Left lung (tissue), 14 donors: ENCODE measurements around the gene DNAJC4. TPM values are rescaled to one million over a fixed set of nuclear protein-coding genes. Genes with fewer than 3 reads are reported as not detected.

Source experiments
- ATAC-seq: fragments of 200-7000 bp; cut with Tn5 transposase; one replicate; pipeline ENCODE4 v1.9.1; 2020; ENCODE audit warnings: moderate library complexity
- DNase-seq, 4 donors: peaks; one replicate each; pipeline ENCODE4 v3.0.0-alpha.2; 2013 to 2020
- H3K27ac ChIP-seq, 2 donors: fragments of 200-600 bp; sonication (generic) in 1 of 2; one replicate each; pipeline versions ENCODE4 v1.5.0 to v1.8.0; 2020 to 2021
- H3K27me3 ChIP-seq, 2 donors: fragments of 200-600 bp; sonication (generic) in 1 of 2; one replicate each; pipeline versions ENCODE4 v1.5.0 to v1.8.0; 2020 to 2021
- H3K36me3 ChIP-seq, 2 donors: fragments of 200-600 bp; sonication (generic) in 1 of 2; one replicate each; pipeline versions ENCODE4 v1.5.0 to v1.8.0; 2020 to 2021
- H3K4me1 ChIP-seq, 2 donors: fragments of 200-600 bp; one replicate each; pipeline ENCODE4 v1.8.0; 2021
- H3K4me3 ChIP-seq, 2 donors: fragments of 200-600 bp; sonication (generic) in 1 of 2; one replicate each; pipeline versions ENCODE4 v1.5.0 to v1.8.0; 2020 to 2021; ENCODE audit warnings: mild to moderate bottlenecking in 1 of 2
- H3K9me3 ChIP-seq, 2 donors: fragments of 200-600 bp; sonication (generic) in 1 of 2; one replicate each; pipeline versions ENCODE4 v1.5.0 to v1.8.0; 2020 to 2021
- CTCF ChIP-seq, 2 donors: fragments of 200-600 bp; sonication (generic) in 1 of 2; IDR thresholded peaks; one replicate each; pipeline versions ENCODE4 v1.5.0 to v1.8.0; 2021; ENCODE audit warnings: antibody characterized with exemption in 2 of 2
- intact Hi-C, 2 donors: fragments of 100-400 bp; cut with DNase I; formaldehyde crosslinking; loops; one replicate each; pipeline versions ENCODE4 v1.11.2 to v1.14.2; 2022
- long read RNA-seq, 12 donors: library from polyadenylated mRNA in 2 of 12; unstranded in 2 of 12; transcript quantifications; one replicate each; pipeline ENCODE4 v2.0.0 and lab custom pipeline, GENCODE V29; 2019 to 2026
- polyA plus RNA-seq, 6 donors: library from polyadenylated mRNA; unstranded; fragments of 120-200 nt; gene quantifications; one replicate each; pipeline ENCODE4 v1.2.1, GENCODE V29; 2013; ENCODE audit not compliant: insufficient read length in 6 of 6
- total RNA-seq, 2 donors: library from RNA; stranded (reverse); fragmentation: NEBNext Ultra II Directional; extraction: Animal tissue kit (Norgen Biotek cat#: 25700); gene quantifications; one replicate each; pipeline ENCODE4 v1.2.1, GENCODE V29; 2021
- donor health status: DM: no; HTN: yes; CAD: no.
- donor health status: DM: no; HTN: no; CAD: no.

DNAJC4 gene
- total RNA-seq: 10 to 100 TPM; 26.0 to 43.3 TPM
- 10 to 100 TPM; 61.3 to 83.9 (median 72.3) TPM for polyA plus RNA-seq
- long read RNA-seq, donor 1, partial matches to known transcripts: 41 of 43 reads
- long read RNA-seq, donor 1, other reads (novel, unspliced or antisense): 0 of 43 reads
- long read RNA-seq, donor 2, partial matches to known transcripts: 23 of 26 reads
- long read RNA-seq, donor 2, other reads (novel, unspliced or antisense): 0 of 26 reads
- long read RNA-seq, donor 3, partial matches to known transcripts: 16 of 18 reads
- long read RNA-seq, donor 3, other reads (novel, unspliced or antisense): 0 of 18 reads
- long read RNA-seq, donor 4, partial matches to known transcripts: 70 of 86 reads
- long read RNA-seq, donor 4, other reads (novel, unspliced or antisense): 11 of 86 reads
- long read RNA-seq, donor 5, partial matches to known transcripts: 26 of 34 reads
- long read RNA-seq, donor 5, other reads (novel, unspliced or antisense): 0 of 34 reads
- long read RNA-seq, donor 6, partial matches to known transcripts: 14 of 17 reads
- long read RNA-seq, donor 6, other reads (novel, unspliced or antisense): 0 of 17 reads
- long read RNA-seq, donor 7, partial matches to known transcripts: 0 of 2 reads
- long read RNA-seq, donor 7, other reads (novel, unspliced or antisense): 0 of 2 reads
- long read RNA-seq, donor 8, partial matches to known transcripts: 22 of 26 reads
- long read RNA-seq, donor 8, other reads (novel, unspliced or antisense): 0 of 26 reads
- long read RNA-seq, donor 9: 0 reads
- long read RNA-seq, donor 10, partial matches to known transcripts: 32 of 41 reads
- long read RNA-seq, donor 10, other reads (novel, unspliced or antisense): 7 of 41 reads
- long read RNA-seq, donor 11, partial matches to known transcripts: 20 of 22 reads
- long read RNA-seq, donor 11, other reads (novel, unspliced or antisense): 0 of 22 reads
- long read RNA-seq, donor 12, partial matches to known transcripts: 17 of 22 reads
- long read RNA-seq, donor 12, other reads (novel, unspliced or antisense): 0 of 22 reads

- no peaks in the 10 kb centered on the region for H3K9me3 ChIP-seq
- intact Hi-C loops: no loop called here
- ATAC-seq: peak; percentile 70
- peaks cover 38 to 73% of the 10 kb centered on the region in 2 donors for H3K4me1 ChIP-seq
- H3K27ac ChIP-seq: peak within 1 kb of the TSS; percentile 91
- H3K27me3 ChIP-seq: peaks cover 0 to 4% of the 10 kb centered on the region in 2 donors
- DNase-seq: peak; percentile 83 to 95 (median 95)
- no peak for TF ChIP-seq CTCF (IDR thresholded peaks at IDR 0.05)
- H3K36me3 ChIP-seq: no peaks in the 10 kb centered on the region
- H3K4me3 ChIP-seq: peak within 1 kb of the TSS; percentile 81 to 84
These were observed at the start of gene DNAJC4 for GRCh38 chr11:64230171-64230984. TSS of gene DNAJC4 (plus strand) at chr11:64230548. CDS start at chr11:64230855, 307 bp downstream.

- H3K4me1 ChIP-seq: peaks cover 14 to 45% of the 10 kb centered on the region in 2 donors
- peak overlapping the region; percentile 70 to 79 for H3K27ac ChIP-seq
- H3K36me3 ChIP-seq: no peaks in the 10 kb centered on the region
- TF ChIP-seq CTCF (IDR thresholded peaks at IDR 0.05): no peak
- peak in 1 of 4 donors; percentile 7 for DNase-seq
- intact Hi-C loops: no loop called here
- ATAC-seq: no peak
- H3K9me3 ChIP-seq: no peaks in the 10 kb centered on the region
- H3K27me3 ChIP-seq: no peaks in the 10 kb centered on the region
- H3K4me3 ChIP-seq: no peak overlapping the region
These were observed 49.5 kb upstream of the DNAJC4 start for GRCh38 chr11:64180891-64181290.

GRCh38 chr11:64181506-64182411 is 48.6 kb upstream of the DNAJC4 start:
- H3K9me3 ChIP-seq: no peaks in the 10 kb centered on the region
- no peaks in the 10 kb centered on the region for H3K27me3 ChIP-seq
- peak; percentile 68 to 94 (median 93) for DNase-seq
- H3K4me3 ChIP-seq: no peak overlapping the region
- no peak for TF ChIP-seq CTCF (IDR thresholded peaks at IDR 0.05)
- H3K27ac ChIP-seq: peak overlapping the region; percentile 70 to 79
- ATAC-seq: peak; percentile 58
- intact Hi-C loops: no loop called here
- peaks cover 14 to 45% of the 10 kb centered on the region in 2 donors for H3K4me1 ChIP-seq
- no peaks in the 10 kb centered on the region for H3K36me3 ChIP-seq

GRCh38 chr11:64183890-64184289 is 46.5 kb upstream of the DNAJC4 start:
- H3K9me3 ChIP-seq: no peaks in the 10 kb centered on the region
- H3K4me1 ChIP-seq: peaks cover 14 to 45% of the 10 kb centered on the region in 2 donors
- peak overlapping the region in 1 of 2 donors; percentile 8 for H3K27ac ChIP-seq
- peak in 1 of 4 donors; percentile 13 for DNase-seq
- no peak overlapping the region for H3K4me3 ChIP-seq
- TF ChIP-seq CTCF (IDR thresholded peaks at IDR 0.05): no peak
- no peaks in the 10 kb centered on the region for H3K27me3 ChIP-seq
- intact Hi-C loops: no loop called here
- peaks cover 0 to 2% of the 10 kb centered on the region in 2 donors for H3K36me3 ChIP-seq
- no peak for ATAC-seq
